IMR-90 (cell line): ENCODE results near the gene RNF223. TPM values are rescaled to one million over a fixed set of nuclear protein-coding genes. Genes with fewer than 3 reads are reported as not detected.

Experiments used
- ATAC-seq: fragments of 200-7000 bp; cut with Tn5 transposase; 2 replicates; pipeline ENCODE4 v1.9.1; 2020; ENCODE audit warnings: low read depth, mild to moderate bottlenecking, moderate library complexity
- BruUV-seq: library from RNA; stranded (reverse); fragments of 400-500 nt; replicated peaks from 2 replicates; lab custom pipeline; 2021; lab: Mats Ljungman, UMichigan
- CTCF ChIA-PET: fragments of 300-600 bp; formaldehyde crosslinking; extraction: SDS; loops from one replicate; lab custom pipeline; 2021; ENCODE audit warnings: antibody characterized with exemption; lab: Yijun Ruan, JAX
- POLR2A ChIA-PET: fragments of 300-600 bp; sonication (Branson Sonifier 250); formaldehyde crosslinking; loops from one replicate; lab custom pipeline; 2022; ENCODE audit warnings: antibody characterized with exemption; ENCODE audit not compliant: unreplicated experiment; lab: Charles Lee
- DNase-seq: peaks from one replicate; pipeline ENCODE4 v3.0.0; 2013
- H2AFZ ChIP-seq: replicated peaks from 2 replicates; pipeline ENCODE3; 2013; ENCODE audit warnings: low read length, mild to moderate bottlenecking; ENCODE audit not compliant: poor library complexity
- H2AK5ac ChIP-seq: 2 replicates; pipeline ENCODE4 v1.6.1; 2013; ENCODE audit warnings: low read depth, low read length, inconsistent platforms
- H2AK9ac ChIP-seq: replicated peaks from 2 replicates; pipeline ENCODE3; 2013; ENCODE audit warnings: mild to moderate bottlenecking, low read depth, low read length, moderate library complexity; ENCODE audit not compliant: poor library complexity
- H2BK120ac ChIP-seq: 2 replicates; pipeline ENCODE4 v1.6.1; 2013; ENCODE audit warnings: low read depth, low read length, inconsistent platforms
- H2BK15ac ChIP-seq: 3 replicates; pipeline ENCODE4 v1.6.1; 2013; ENCODE audit warnings: low read depth, low read length, inconsistent platforms
- H2BK20ac ChIP-seq: 2 replicates; pipeline ENCODE4 v1.6.1; 2013; ENCODE audit warnings: low read depth, mild to moderate bottlenecking, inconsistent platforms, low read length, moderate library complexity
- H2BK5ac ChIP-seq: 2 replicates; pipeline ENCODE4 v1.6.1; 2013; ENCODE audit warnings: mild to moderate bottlenecking, low read depth, low read length, inconsistent platforms; ENCODE audit not compliant: poor library complexity, severe bottlenecking
- H3K14ac ChIP-seq: replicated peaks from 2 replicates; pipeline ENCODE4 v1.6.1; 2013; ENCODE audit warnings: low read depth, low read length, inconsistent platforms
- H3K18ac ChIP-seq: 2 replicates; pipeline ENCODE4 v1.6.1; 2013; ENCODE audit warnings: low read depth, low read length, control low read depth
- H3K23ac ChIP-seq: 2 replicates; pipeline ENCODE4 v1.6.1; 2013; ENCODE audit warnings: low read depth, low read length, inconsistent platforms
- H3K27ac ChIP-seq: 2 replicates; pipeline ENCODE4 v1.5.1; 2013; ENCODE audit warnings: mild to moderate bottlenecking, control low read depth, low read length; ENCODE audit not compliant: insufficient read depth
- H3K27me3 ChIP-seq: 2 replicates; pipeline ENCODE4 v1.6.1; 2013; ENCODE audit warnings: low read length; ENCODE audit not compliant: control insufficient read depth, insufficient read depth
- H3K36me3 ChIP-seq: 2 replicates; pipeline ENCODE4 v1.6.1; 2013; ENCODE audit warnings: low read length, mixed read lengths; ENCODE audit not compliant: control insufficient read depth, insufficient read depth
- H3K4ac ChIP-seq: 2 replicates; pipeline ENCODE4 v1.6.1; 2013; ENCODE audit warnings: low read depth, low read length, inconsistent platforms
- H3K4me1 ChIP-seq: 2 replicates; pipeline ENCODE4 v1.6.1; 2013; ENCODE audit warnings: low read length, mixed read lengths; ENCODE audit not compliant: control insufficient read depth, insufficient read depth
- H3K4me2 ChIP-seq: 2 replicates; pipeline ENCODE4 v1.6.1; 2013; ENCODE audit warnings: low read depth, mild to moderate bottlenecking, control low read depth, low read length, moderate library complexity
- H3K4me3 ChIP-seq: 2 replicates; pipeline ENCODE4 v1.5.1; 2013; ENCODE audit warnings: low read depth, mild to moderate bottlenecking, control low read depth, low read length, moderate library complexity; ENCODE audit not compliant: insufficient read depth
- H3K56ac ChIP-seq: 2 replicates; pipeline ENCODE4 v1.6.1; 2013; ENCODE audit warnings: low read length, inconsistent platforms; ENCODE audit not compliant: insufficient read depth; ENCODE audit errors: extremely low read depth
- H3K79me1 ChIP-seq, 2 experiments: 2 replicates each; pipeline ENCODE4 v1.6.1; 2013; ENCODE audit warnings: low read length in 2 of 2, inconsistent platforms in 1 of 2, low read depth in 1 of 2
- H3K9ac ChIP-seq: 2 replicates; pipeline ENCODE4 v1.6.1; 2013; ENCODE audit warnings: low read depth, low read length, control low read depth
- H3K9me1 ChIP-seq: 2 replicates; pipeline ENCODE4 v1.6.1; 2013; ENCODE audit warnings: low read length, inconsistent platforms; ENCODE audit not compliant: insufficient read depth
- H3K9me3 ChIP-seq: 2 replicates; pipeline ENCODE4 v1.6.1; 2013; ENCODE audit warnings: low read length; ENCODE audit not compliant: control insufficient read depth, insufficient read depth
- H4K20me1 ChIP-seq: 2 replicates; pipeline ENCODE4 v1.6.1; 2013; ENCODE audit warnings: low read length, inconsistent platforms; ENCODE audit not compliant: insufficient read depth
- H4K5ac ChIP-seq: 2 replicates; pipeline ENCODE4 v1.6.1; 2013; ENCODE audit warnings: mild to moderate bottlenecking, low read depth, low read length, control low read depth
- H4K8ac ChIP-seq, 2 experiments: 2 replicates each; pipeline ENCODE4 v1.6.1; 2013; ENCODE audit warnings: low read depth in 2 of 2, low read length in 2 of 2, control low read depth in 1 of 2, inconsistent platforms in 1 of 2
- H4K91ac ChIP-seq: 2 replicates; pipeline ENCODE4 v1.6.1; 2013; ENCODE audit warnings: low read depth, low read length, inconsistent platforms; ENCODE audit not compliant: insufficient read depth
- CEBPB ChIP-seq: IDR thresholded peaks from 2 replicates; pipeline ENCODE4 v1.6.1; 2012; ENCODE audit warnings: low read depth, low read length, improper control_type of control experiment
- CHD1 ChIP-seq: IDR thresholded peaks from 2 replicates; pipeline ENCODE4 v1.6.1; 2012; ENCODE audit warnings: low read depth, low read length, improper control_type of control experiment
- MAFK ChIP-seq: IDR thresholded peaks from 2 replicates; pipeline ENCODE4 v1.6.1; 2012; ENCODE audit warnings: low read depth, low read length, improper control_type of control experiment
- NFE2L2 ChIP-seq: fragments of 150-350 bp; IDR thresholded peaks from 2 replicates; pipeline ENCODE4 v1.6.1; 2016; ENCODE audit warnings: low read depth, mild to moderate bottlenecking, low read length
- POLR2A ChIP-seq: IDR thresholded peaks from 2 replicates; pipeline ENCODE4 v1.6.1; 2012; ENCODE audit warnings: mild to moderate bottlenecking, low read depth, low read length
- RAD21 ChIP-seq: IDR thresholded peaks from 2 replicates; pipeline ENCODE4 v1.6.1; 2012; ENCODE audit warnings: low read length, improper control_type of control experiment
- RCOR1 ChIP-seq: IDR thresholded peaks from 2 replicates; pipeline ENCODE4 v1.6.1; 2012; ENCODE audit warnings: mild to moderate bottlenecking, low read length, improper control_type of control experiment; ENCODE audit not compliant: insufficient replicate concordance
- RFX5 ChIP-seq: IDR thresholded peaks from 2 replicates; pipeline ENCODE4 v1.8.0; 2012; ENCODE audit warnings: low read depth, mild to moderate bottlenecking, low read length, moderate library complexity
- SMC3 ChIP-seq: fragments of 150-350 bp; IDR thresholded peaks from 2 replicates; pipeline ENCODE4 v1.6.1; 2016; ENCODE audit warnings: low read depth, mild to moderate bottlenecking, antibody characterized with exemption, low read length, moderate library complexity
- WGBS, 2 experiments: methylation state at CpG; one replicate each; pipeline versions ENCODE4 v1.1.5 to v1.1.7; 2013; ENCODE audit warnings: missing lambda C conversion rate in 2 of 2; ENCODE audit not compliant: insufficient read length in 1 of 2; ENCODE audit errors: extremely low coverage in 2 of 2; 5-methylcytosine and 5-hydroxymethylcytosine counted together
- dilution Hi-C: fragments of 300-500 bp; cut with HindIII; formaldehyde crosslinking; loops from one replicate; pipeline ENCODE4 v1.14.3; 2018; ENCODE audit warnings: low sequenced_read_pairs; ENCODE audit not compliant: unreplicated experiment
- in situ Hi-C: fragments of 300-500 bp; cut with MboI; formaldehyde crosslinking; loops from 3 replicates; pipeline ENCODE4 v1.14.3; 2019; ENCODE audit warnings: low sequenced_read_pairs, inconsistent platforms, mixed read lengths
- intact Hi-C: fragments of 100-400 bp; cut with micrococcal nuclease; formaldehyde crosslinking; loops from 2 replicates; pipeline ENCODE4 v1.10.0; 2022
- polyA plus RNA-seq, 3 experiments: library from polyadenylated mRNA; depleted of rRNA; stranded (reverse); fragments of >200 nt; gene quantifications; 2 replicates each; pipeline ENCODE4 v1.2.3, GENCODE V29; 2012; ENCODE audit warnings: low replicate concordance in 1 of 3
- total RNA-seq: library from RNA; depleted of rRNA; stranded (reverse); fragments of >200 nt; gene quantifications from 2 replicates; pipeline ENCODE4 v1.2.3, GENCODE V29; 2012
- TF ChIP-seq, protein P1 (sequence below): conservative IDR thresholded peaks from 2 replicates; pipeline ENCODE4 v1.5.1; 2012; ENCODE audit warnings: mild to moderate bottlenecking, low read depth, low read length, improper control_type of control experiment
- TF ChIP-seq, protein P2 (sequence below): fragments of 150-350 bp; IDR thresholded peaks from 2 replicates; pipeline ENCODE4 v1.6.1; 2017; ENCODE audit warnings: mild to moderate bottlenecking, antibody characterized with exemption, low read length, low read depth
- TF ChIP-seq, protein P3 (sequence below): fragments of 150-350 bp; IDR thresholded peaks from 2 replicates; pipeline ENCODE4 v1.6.1; 2016; ENCODE audit warnings: low read depth, mild to moderate bottlenecking, low read length, moderate library complexity, borderline replicate concordance

Gene RNF223
- total and polyA plus RNA-seq, 2 of the 4 experiments (the other 2 are of a cell fraction) = not detected

- Histone ChIP-seq H2BK15ac (no peak overlapping the region), H3K4me2 (peak overlapping the region; percentile 68), H2AK9ac (peak overlapping the region; percentile 42), H3K14ac (no peak overlapping the region), H2AFZ (peak overlapping the region; percentile 71), H3K27ac (no peak overlapping the region), H2BK5ac (no peak overlapping the region), H4K8ac (no peak overlapping the region), H3K9me1 (0 out of 2 replicates have a peak, but pooled peaks cover 4% of the 10 kb centered on the region), H3K4me3 (0 out of 2 replicates have a peak overlapping the region, but pooled peaks have one; percentile 18), H3K79me1 (0 out of 4 replicates have a peak, but pooled peaks cover 0 to 4% of the 10 kb centered on the region in 2 experiments), H3K4ac (no peak overlapping the region), H2BK120ac (no peak overlapping the region), H3K36me3 (no peaks in the 10 kb centered on the region), H3K9ac (no peak overlapping the region), H2BK20ac (no peak overlapping the region), H3K23ac (no peak overlapping the region), H4K91ac (no peak overlapping the region), H3K18ac (no peak overlapping the region), H3K4me1 (peaks cover 13% of the 10 kb centered on the region), H4K5ac (no peak overlapping the region), H3K56ac (no peak overlapping the region), H2AK5ac (no peak overlapping the region), H3K9me3 (no peaks in the 10 kb centered on the region), H4K20me1 (no peaks in the 10 kb centered on the region), H3K27me3 (no peaks in the 10 kb centered on the region; the same call in 1 of the 2 replicates)
- WGBS, 2 experiments = 77% methylated on average over 5 of the region's 32 CpGs; no CpG with 5 or more reads in 1 of the 2 experiments
- ATAC-seq (no peak), DNase-seq (no peak)
- TF ChIP-seq RCOR1 (no peak), CEBPB (no peak), CHD1 (no peak), POLR2A (no peak), RAD21 (no peak), RFX5 (no peak), NFE2L2 (no peak), SMC3 (no peak), MAFK (no peak)
- TF ChIP-seq, protein P1, sequence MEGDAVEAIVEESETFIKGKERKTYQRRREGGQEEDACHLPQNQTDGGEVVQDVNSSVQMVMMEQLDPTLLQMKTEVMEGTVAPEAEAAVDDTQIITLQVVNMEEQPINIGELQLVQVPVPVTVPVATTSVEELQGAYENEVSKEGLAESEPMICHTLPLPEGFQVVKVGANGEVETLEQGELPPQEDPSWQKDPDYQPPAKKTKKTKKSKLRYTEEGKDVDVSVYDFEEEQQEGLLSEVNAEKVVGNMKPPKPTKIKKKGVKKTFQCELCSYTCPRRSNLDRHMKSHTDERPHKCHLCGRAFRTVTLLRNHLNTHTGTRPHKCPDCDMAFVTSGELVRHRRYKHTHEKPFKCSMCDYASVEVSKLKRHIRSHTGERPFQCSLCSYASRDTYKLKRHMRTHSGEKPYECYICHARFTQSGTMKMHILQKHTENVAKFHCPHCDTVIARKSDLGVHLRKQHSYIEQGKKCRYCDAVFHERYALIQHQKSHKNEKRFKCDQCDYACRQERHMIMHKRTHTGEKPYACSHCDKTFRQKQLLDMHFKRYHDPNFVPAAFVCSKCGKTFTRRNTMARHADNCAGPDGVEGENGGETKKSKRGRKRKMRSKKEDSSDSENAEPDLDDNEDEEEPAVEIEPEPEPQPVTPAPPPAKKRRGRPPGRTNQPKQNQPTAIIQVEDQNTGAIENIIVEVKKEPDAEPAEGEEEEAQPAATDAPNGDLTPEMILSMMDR = no peak
- TF ChIP-seq, protein P2, sequence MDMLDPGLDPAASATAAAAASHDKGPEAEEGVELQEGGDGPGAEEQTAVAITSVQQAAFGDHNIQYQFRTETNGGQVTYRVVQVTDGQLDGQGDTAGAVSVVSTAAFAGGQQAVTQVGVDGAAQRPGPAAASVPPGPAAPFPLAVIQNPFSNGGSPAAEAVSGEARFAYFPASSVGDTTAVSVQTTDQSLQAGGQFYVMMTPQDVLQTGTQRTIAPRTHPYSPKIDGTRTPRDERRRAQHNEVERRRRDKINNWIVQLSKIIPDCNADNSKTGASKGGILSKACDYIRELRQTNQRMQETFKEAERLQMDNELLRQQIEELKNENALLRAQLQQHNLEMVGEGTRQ = no peak
- TF ChIP-seq, protein P3, sequence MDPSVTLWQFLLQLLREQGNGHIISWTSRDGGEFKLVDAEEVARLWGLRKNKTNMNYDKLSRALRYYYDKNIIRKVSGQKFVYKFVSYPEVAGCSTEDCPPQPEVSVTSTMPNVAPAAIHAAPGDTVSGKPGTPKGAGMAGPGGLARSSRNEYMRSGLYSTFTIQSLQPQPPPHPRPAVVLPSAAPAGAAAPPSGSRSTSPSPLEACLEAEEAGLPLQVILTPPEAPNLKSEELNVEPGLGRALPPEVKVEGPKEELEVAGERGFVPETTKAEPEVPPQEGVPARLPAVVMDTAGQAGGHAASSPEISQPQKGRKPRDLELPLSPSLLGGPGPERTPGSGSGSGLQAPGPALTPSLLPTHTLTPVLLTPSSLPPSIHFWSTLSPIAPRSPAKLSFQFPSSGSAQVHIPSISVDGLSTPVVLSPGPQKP = no peak
- dilution Hi-C loops (no loop called here), in situ Hi-C loops (no loop called here), intact Hi-C loops (no loop called here)
- BruUV-seq = no TSS peak
- CTCF ChIA-PET = no interaction called here
- POLR2A ChIA-PET = no interaction called here
Measured at GRCh38 chr1:1067860-1068516, 6.1 kb downstream of the RNF223 start.
